Measurements from ENCODE around the gene CIBAR2. TPM values are rescaled to one million over a fixed set of nuclear protein-coding genes. Genes with fewer than 3 reads are reported as not detected.

CIBAR2 gene
- total and polyA plus RNA-seq, 9 of the 15 experiments (the other 6 are each of a cell fraction or from before 2014, with no cell fraction given) = not detected

- TF ChIP-seq CBFB (CRISPR knock-in tag; IDR thresholded peaks at IDR 0.05) (0 out of 2 replicates have a peak, but pooled peaks have one; percentile 66), KDM1A (IDR thresholded peaks at IDR 0.05) (no peak), PHB (CRISPR knock-in tag; IDR thresholded peaks at IDR 0.05) (no peak), NFIX (CRISPR knock-in tag; IDR thresholded peaks at IDR 0.05; ENCODE audit: low read depth) (no peak), KLF6 (CRISPR knock-in tag; IDR thresholded peaks at IDR 0.05; ENCODE audit: borderline replicate concordance) (0 out of 2 replicates have a peak, but pooled peaks have one; percentile 9), RFX5 (IDR thresholded peaks at IDR 0.05; ENCODE audit: low read depth, low read length) (no peak), HMG20B (CRISPR knock-in tag; IDR thresholded peaks at IDR 0.05) (no peak), MEIS2 (IDR thresholded peaks at IDR 0.05; ENCODE audit: partially characterized antibody) (no peak), SMAD1 (IDR thresholded peaks at IDR 0.05; ENCODE audit: low read depth, low read length, partially characterized antibody) (no peak), ZNF407 (IDR thresholded peaks at IDR 0.05; ENCODE audit: low read depth) (no peak), POLR2AphosphoS5 (IDR thresholded peaks at IDR 0.05; ENCODE audit: control insufficient read depth, insufficient read depth, low read depth, low read length) (no peak), TRIM25 (IDR thresholded peaks at IDR 0.05; ENCODE audit: borderline replicate concordance) (0 out of 2 replicates have a peak, but pooled peaks have one; percentile 6), NR1H2 (CRISPR knock-in tag; IDR thresholded peaks at IDR 0.05) (0 out of 2 replicates have a peak, but pooled peaks have one; percentile 35), CCNT2 (IDR thresholded peaks at IDR 0.05; ENCODE audit: borderline replicate concordance, extremely low read depth, insufficient read length, low read depth, low read length) (no peak), NR2C2 (CRISPR knock-in tag; IDR thresholded peaks at IDR 0.05) (no peak), NR2C2 (tag; IDR thresholded peaks at IDR 0.05) (no peak), ETV1 (tag; conservative IDR thresholded peaks at IDR 0.05; ENCODE audit: low read depth) (no peak)
These were observed 56.0 kb downstream of the CIBAR2 start (continued) for GRCh38 chr16:85056211-85056748.

Data from K562 (cell line).